Measurements from ENCODE around the gene MB.

GRCh38 chr22:35586771-35587170 is 30.4 kb downstream of the MB start:
- TF ChIP-seq YY1 (IDR thresholded peaks at IDR 0.05; ENCODE audit: insufficient read depth, insufficient read length) (no peak), SUZ12 (IDR thresholded peaks at IDR 0.05; ENCODE audit: extremely low read depth, insufficient read depth, insufficient read length) (no peak), ZNF274 (IDR thresholded peaks at IDR 0.05; ENCODE audit: low read depth, low read length) (no peak)
